Measurements from ENCODE around the gene FAM167B. TPM values are rescaled to one million over a fixed set of nuclear protein-coding genes. Genes with fewer than 3 reads are reported as not detected.

The FAM167B gene
- total RNA-seq, 1 experiment from 2014 or later: 1.5 TPM

- no peak overlapping the region for H3K9ac ChIP-seq (ENCODE audit: extremely low read depth, insufficient read length, low read length)
- DNase-seq: peak; percentile 97
- no peaks in the 10 kb centered on the region for H3K9me3 Mint-ChIP-seq
- no peak overlapping the region for H3K14ac ChIP-seq (ENCODE audit: insufficient read depth, low read length)
- H3K4me1 Mint-ChIP-seq: peaks cover 31 to 42% of the 10 kb centered on the region in 2 experiments
- H3K27ac Mint-ChIP-seq: peak overlapping the region; percentile 65 to 95 (median 92)
- H2AK5ac ChIP-seq (ENCODE audit: insufficient read length, low read length): no peak overlapping the region
- H3K4ac ChIP-seq (ENCODE audit: low read depth, low read length): no peak overlapping the region
- H4K8ac ChIP-seq (replicated peaks; ENCODE audit: insufficient read length, low read depth, low read length): no peak overlapping the region
- no peak overlapping the region for H2AFZ ChIP-seq (ENCODE audit: low read length)
- H2BK120ac ChIP-seq (ENCODE audit: low read depth, low read length, poor library complexity, severe bottlenecking): no peak overlapping the region
- H3K4me2 ChIP-seq (ENCODE audit: insufficient read depth, insufficient read length, low read length): peak overlapping the region; percentile 71
- no peak; the same call in 2 of the 3 replicates for TF ChIP-seq CTCF (conservative IDR thresholded peaks at IDR 0.05)
- H3K4me3 Mint-ChIP-seq: peak overlapping the region; percentile 61 to 81
- H3K27ac ChIP-seq (ENCODE audit: insufficient read length, low read depth, low read length): no peak overlapping the region
- WGBS (ENCODE audit: extremely low coverage, insufficient read length, low lambda C conversion rate): no CpG with 5 or more reads among the region's 10 CpGs
- peaks cover 12% of the 10 kb centered on the region for H3K23me2 ChIP-seq (ENCODE audit: insufficient read length, low read depth, low read length, poor library complexity, severe bottlenecking)
- H2BK20ac ChIP-seq (ENCODE audit: low read depth, low read length, poor library complexity, severe bottlenecking): no peak overlapping the region
- H3T11ph ChIP-seq (ENCODE audit: low read length): no peak overlapping the region
- H3K18ac ChIP-seq (ENCODE audit: insufficient read length, low read depth, low read length): no peak overlapping the region
- H3K27me3 Mint-ChIP-seq (ENCODE audit: low read depth): no peaks in the 10 kb centered on the region; the same call in 1 of the 2 replicates
- no peak overlapping the region for H2BK15ac ChIP-seq (ENCODE audit: low read depth, low read length)
- no peaks in the 10 kb centered on the region for H3K79me1 ChIP-seq (ENCODE audit: insufficient read depth, low read depth, low read length, poor library complexity, severe bottlenecking)
- H3K27me3 ChIP-seq (ENCODE audit: insufficient read depth, low read length): no peaks in the 10 kb centered on the region
- no peak overlapping the region for H3K56ac ChIP-seq (ENCODE audit: insufficient read length, low read depth, low read length)
- H4K20me1 ChIP-seq (ENCODE audit: control insufficient read depth, insufficient read depth, insufficient read length): no peaks in the 10 kb centered on the region
- peaks cover 6% of the 10 kb centered on the region; the same call in 1 of the 2 replicates for H3K4me1 ChIP-seq (ENCODE audit: insufficient read depth, low read length)
- no peaks in the 10 kb centered on the region for H3K9me3 ChIP-seq (ENCODE audit: control insufficient read depth, low read depth, low read length)
- no peak overlapping the region for H3K23ac ChIP-seq (ENCODE audit: insufficient read length, low read depth, low read length)
- H2BK12ac ChIP-seq (ENCODE audit: insufficient read length, low read depth, low read length): no peak overlapping the region
- H3K79me2 ChIP-seq (ENCODE audit: insufficient read depth, low read length): no peaks in the 10 kb centered on the region
- peaks cover 4 to 9% (median 5%) of the 10 kb centered on the region in 3 experiments; a peak in 5 of 7 replicates for H3K36me3 Mint-ChIP-seq (ENCODE audit: insufficient read depth in 1 of 3, low read depth in 3 of 3)
- no peak overlapping the region for H4K5ac ChIP-seq (ENCODE audit: insufficient read length, low read depth, low read length)
- H4K91ac ChIP-seq (ENCODE audit: insufficient read length, low read depth, low read length): no peak overlapping the region
- no peak overlapping the region for H2BK5ac ChIP-seq (ENCODE audit: insufficient read length, low read length)
These were observed 26.6 kb downstream of the FAM167B start for GRCh38 chr1:32273391-32274208.

Measured in H9 (cell line).